Panc1 (cell line): Measurements from ENCODE around the gene CIB4. TPM values are rescaled to one million over a fixed set of nuclear protein-coding genes. Genes with fewer than 3 reads are reported as not detected.

Experiments
- ATAC-seq: fragments of 200-7000 bp; cut with Tn5 transposase; 2 replicates; pipeline ENCODE4 v1.9.1; 2020; ENCODE audit warnings: mild to moderate bottlenecking, moderate library complexity
- BruUV-seq: library from RNA; stranded (reverse); fragments of 400-500 nt; replicated peaks from 2 replicates; lab custom pipeline; 2021; lab: Mats Ljungman, UMichigan
- CTCF ChIA-PET: fragments of 300-600 bp; sonication (Branson Sonifier 250); formaldehyde crosslinking; loops from one replicate; lab custom pipeline; 2022; ENCODE audit warnings: antibody characterized with exemption; lab: Charles Lee
- POLR2A ChIA-PET: fragments of 300-600 bp; sonication (Branson Sonifier 250); formaldehyde crosslinking; loops from one replicate; lab custom pipeline; 2022; ENCODE audit warnings: antibody characterized with exemption; lab: Charles Lee
- DNase-seq: peaks from one replicate; pipeline ENCODE4 v3.0.0-alpha.2; 2010; ENCODE audit warnings: low read depth, low spot score
- H3K27ac ChIP-seq: 2 replicates; pipeline ENCODE4 v1.5.1; 2011; ENCODE audit warnings: mild to moderate bottlenecking, low read length, inconsistent platforms
- H3K27me3 ChIP-seq: fragments of 200-500 bp; sonication (Bioruptor generic); 2 replicates; pipeline ENCODE4 v1.6.0; 2014; ENCODE audit warnings: low read length, inconsistent platforms; ENCODE audit not compliant: control insufficient read depth, insufficient read depth
- H3K36me3 ChIP-seq: fragments of 200-500 bp; sonication (Bioruptor generic); 2 replicates; pipeline ENCODE4 v1.5.1; 2014; ENCODE audit warnings: inconsistent platforms, mild to moderate bottlenecking, low read length, moderate library complexity; ENCODE audit not compliant: control insufficient read depth, insufficient read depth
- H3K4me1 ChIP-seq: 2 replicates; pipeline ENCODE4 v1.5.1; 2011; ENCODE audit warnings: inconsistent platforms, mild to moderate bottlenecking, low read length, moderate library complexity; ENCODE audit not compliant: control insufficient read depth, insufficient read depth
- H3K4me3 ChIP-seq, 2 experiments: 2 replicates each; pipeline ENCODE4 v1.5.1; 2011 to 2012; ENCODE audit warnings: low read depth in 2 of 2, low read length in 2 of 2, mild to moderate bottlenecking in 2 of 2, inconsistent platforms in 1 of 2, moderate library complexity in 1 of 2
- H3K9me3 ChIP-seq: fragments of 200-500 bp; sonication (Bioruptor generic); 2 replicates; pipeline ENCODE4 v1.5.1; 2014; ENCODE audit warnings: low read depth, mild to moderate bottlenecking, inconsistent platforms, low read length, moderate library complexity; ENCODE audit not compliant: control insufficient read depth, insufficient read depth
- POLR2AphosphoS5 ChIP-seq: IDR thresholded peaks from 2 replicates; pipeline ENCODE4 v1.6.1; 2012; ENCODE audit warnings: mild to moderate bottlenecking, low read depth, low read length, moderate library complexity
- REST ChIP-seq, 2 experiments: IDR thresholded peaks; 2 replicates each; pipeline ENCODE4 v1.6.1; 2011 to 2012; ENCODE audit warnings: low read depth in 2 of 2, control low read depth in 1 of 2, low read length in 1 of 2, mild to moderate bottlenecking in 1 of 2, moderate library complexity in 1 of 2; ENCODE audit not compliant: insufficient read depth in 1 of 2
- SIN3A ChIP-seq: IDR thresholded peaks from 2 replicates; pipeline ENCODE4 v1.6.1; 2012; ENCODE audit warnings: low read depth, mild to moderate bottlenecking, low read length, moderate library complexity, borderline replicate concordance; ENCODE audit not compliant: insufficient read depth
- TCF7L2 ChIP-seq: IDR thresholded peaks from 2 replicates; pipeline ENCODE4 v1.6.1; 2011; ENCODE audit warnings: mild to moderate bottlenecking, low read depth, low read length, inconsistent platforms
- in situ Hi-C: cut with HindIII; loops from 2 replicates; pipeline ENCODE4 v1.10.0; 2016; ENCODE audit warnings: low sequenced_read_pairs, low pct_unique_long_range_greater_than_20kb
- intact Hi-C: fragments of 100-400 bp; cut with micrococcal nuclease; formaldehyde crosslinking; loops from one replicate; pipeline ENCODE4 v1.10.0; 2022; ENCODE audit not compliant: unreplicated experiment
- total RNA-seq: library from RNA; stranded (reverse); gene quantifications from one replicate; pipeline ENCODE4 v1.2.1, GENCODE V29; 2021; ENCODE audit not compliant: unreplicated experiment
- TF ChIP-seq, protein P1 (sequence below): fragments of 450-650 bp; IDR thresholded peaks from 2 replicates; pipeline ENCODE4 v1.5.1; 2017; ENCODE audit warnings: mild to moderate bottlenecking

CIB4 gene
- total RNA-seq, 1 experiment from 2014 or later, result 0.33 TPM

DNA sequence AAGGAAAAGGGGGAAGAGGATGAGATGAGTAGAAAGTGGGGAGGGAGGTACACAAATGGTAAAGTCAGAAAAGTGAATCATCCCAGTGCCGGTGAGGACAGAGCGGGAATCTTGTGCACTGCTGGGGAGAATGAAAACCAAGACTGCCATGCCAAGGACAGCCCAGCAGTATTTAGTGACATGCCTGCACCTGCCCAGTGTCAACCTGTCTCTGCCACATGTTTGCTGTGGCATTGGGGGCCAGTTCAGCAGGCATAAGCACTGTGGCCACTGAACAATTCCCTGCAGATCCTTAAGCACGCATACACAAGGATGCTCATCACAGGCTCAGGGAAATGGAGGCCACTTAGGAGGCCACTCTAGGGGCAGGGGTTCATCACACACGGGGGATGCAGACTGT is 46.2 kb upstream of the CIB4 start:
- TF ChIP-seq, protein P1, sequence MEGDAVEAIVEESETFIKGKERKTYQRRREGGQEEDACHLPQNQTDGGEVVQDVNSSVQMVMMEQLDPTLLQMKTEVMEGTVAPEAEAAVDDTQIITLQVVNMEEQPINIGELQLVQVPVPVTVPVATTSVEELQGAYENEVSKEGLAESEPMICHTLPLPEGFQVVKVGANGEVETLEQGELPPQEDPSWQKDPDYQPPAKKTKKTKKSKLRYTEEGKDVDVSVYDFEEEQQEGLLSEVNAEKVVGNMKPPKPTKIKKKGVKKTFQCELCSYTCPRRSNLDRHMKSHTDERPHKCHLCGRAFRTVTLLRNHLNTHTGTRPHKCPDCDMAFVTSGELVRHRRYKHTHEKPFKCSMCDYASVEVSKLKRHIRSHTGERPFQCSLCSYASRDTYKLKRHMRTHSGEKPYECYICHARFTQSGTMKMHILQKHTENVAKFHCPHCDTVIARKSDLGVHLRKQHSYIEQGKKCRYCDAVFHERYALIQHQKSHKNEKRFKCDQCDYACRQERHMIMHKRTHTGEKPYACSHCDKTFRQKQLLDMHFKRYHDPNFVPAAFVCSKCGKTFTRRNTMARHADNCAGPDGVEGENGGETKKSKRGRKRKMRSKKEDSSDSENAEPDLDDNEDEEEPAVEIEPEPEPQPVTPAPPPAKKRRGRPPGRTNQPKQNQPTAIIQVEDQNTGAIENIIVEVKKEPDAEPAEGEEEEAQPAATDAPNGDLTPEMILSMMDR, result no peak
- TF ChIP-seq REST (IDR thresholded peaks at IDR 0.05; ENCODE audit: insufficient read depth in 1 of 2, low read depth in 2 of 2, low read length in 1 of 2), result no peak
- TF ChIP-seq POLR2AphosphoS5, result no peak
- TF ChIP-seq TCF7L2, result no peak
- TF ChIP-seq SIN3A, result no peak
- Histone ChIP-seq H3K4me1 (no peaks in the 10 kb centered on the region), H3K9me3 (no peaks in the 10 kb centered on the region), H3K4me3 (no peak overlapping the region), H3K27me3 (peaks cover 6% of the 10 kb centered on the region), H3K36me3 (no peaks in the 10 kb centered on the region), H3K27ac (no peak overlapping the region)
- no peak for DNase-seq
- CTCF ChIA-PET, result no interaction called here
- POLR2A ChIA-PET, result no interaction called here
- no TSS peak for BruUV-seq
- in situ Hi-C loops, result no loop called here
- no peak for ATAC-seq
- intact Hi-C loops, result no loop called here

DNA sequence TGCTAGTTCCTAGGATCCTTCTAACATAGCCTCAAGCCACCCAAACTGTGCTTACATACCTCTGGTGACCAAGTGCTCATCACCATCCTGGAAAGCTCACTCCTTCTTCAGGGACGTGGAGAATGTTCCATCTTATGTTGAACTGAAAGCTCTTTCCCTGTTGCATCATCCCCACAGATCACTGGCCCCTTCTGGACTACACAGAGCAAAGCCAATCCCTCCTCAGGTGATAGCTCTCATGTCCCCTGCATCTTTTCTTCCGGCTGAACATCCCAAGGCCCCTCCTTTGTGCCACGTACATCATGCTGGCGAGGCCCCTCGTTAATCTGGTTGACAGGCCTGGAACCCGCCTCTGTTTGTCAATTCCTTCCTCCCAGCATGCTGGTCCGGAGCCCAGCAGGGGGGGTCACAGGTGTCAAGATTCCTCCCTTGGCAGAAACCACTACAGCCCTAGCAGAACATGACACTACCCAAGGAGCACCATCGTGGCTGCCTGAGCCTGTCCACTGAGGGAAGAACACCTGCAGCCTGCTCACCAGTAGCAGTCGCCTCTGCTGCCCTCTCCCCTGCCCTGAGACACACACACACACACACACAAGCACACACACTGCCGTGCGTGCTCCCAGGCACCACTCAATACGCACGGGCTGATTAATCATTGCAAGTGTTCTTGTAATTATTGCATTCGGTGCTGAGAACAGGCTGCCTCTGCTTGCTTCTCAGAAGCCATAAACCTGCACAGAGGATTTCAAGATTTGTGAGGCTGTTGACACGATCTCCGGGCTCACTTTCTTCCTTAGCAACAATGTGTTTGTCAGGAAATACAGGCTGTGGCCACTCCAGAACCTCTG is 45.0 kb upstream of the CIB4 start:
- intact Hi-C loops, result no loop called here
- H3K36me3 ChIP-seq, result no peaks in the 10 kb centered on the region
- ATAC-seq, result no peak
- H3K4me1 ChIP-seq, result no peaks in the 10 kb centered on the region
- H3K27me3 ChIP-seq, result no peaks in the 10 kb centered on the region; the same call in 1 of the 2 replicates
- in situ Hi-C loops, result no loop called here
- H3K9me3 ChIP-seq, result no peaks in the 10 kb centered on the region
- no peak overlapping the region for H3K4me3 ChIP-seq
- ChIA-PET CTCF (no interaction called here), POLR2A (interaction anchor here (0.6 kb wide), 1 partner anchor 44 kb away, joined by 5 read pairs; no protein-coding TSS in a partner anchor)
- BruUV-seq, result no TSS peak
- no peak for DNase-seq
- no peak overlapping the region for H3K27ac ChIP-seq
- TF ChIP-seq, protein P1, result no peak
- no peak for TF ChIP-seq REST (IDR thresholded peaks at IDR 0.05; ENCODE audit: insufficient read depth in 1 of 2, low read depth in 2 of 2, low read length in 1 of 2)
- TF ChIP-seq POLR2AphosphoS5, result no peak
- no peak for TF ChIP-seq TCF7L2
- no peak for TF ChIP-seq SIN3A
